PC-9 (cell line): Measurements from ENCODE around the gene MAP1LC3B2. TPM values are rescaled to one million over a fixed set of nuclear protein-coding genes. Genes with fewer than 3 reads are reported as not detected.
A peak's percentile ranks its signal among the peaks of the same experiment; 100 is the strongest.

ENCODE experiments used
- BruUV-seq: library from RNA; stranded (reverse); fragments of 400-500 nt; replicated peaks from 2 replicates; lab custom pipeline; 2021; lab: Mats Ljungman, UMichigan
- CTCF ChIA-PET: fragments of 300-600 bp; sonication (Branson Sonifier 250); formaldehyde crosslinking; loops from one replicate; lab custom pipeline; 2022; ENCODE audit warnings: antibody characterized with exemption; lab: Charles Lee
- POLR2A ChIA-PET: fragments of 300-600 bp; sonication (Branson Sonifier 250); formaldehyde crosslinking; loops from one replicate; lab custom pipeline; 2022; ENCODE audit warnings: antibody characterized with exemption; ENCODE audit not compliant: unreplicated experiment; lab: Charles Lee
- DNase-seq, 2 experiments: peaks; one replicate each; pipeline versions ENCODE4 v3.0.0 to v3.0.0-alpha.2; 2015 to 2022; ENCODE audit warnings: mixed read lengths in 1 of 2
- H2AFZ ChIP-seq: fragments of 200-600 bp; sonication (generic); 2 replicates; pipeline ENCODE4 v1.8.1; 2017; ENCODE audit warnings: antibody characterized with exemption
- H3F3A ChIP-seq: fragments of 200-600 bp; sonication (generic); 2 replicates; pipeline ENCODE4 v1.8.1; 2017; ENCODE audit warnings: antibody characterized with exemption, mild to moderate bottlenecking, low read depth; ENCODE audit not compliant: insufficient read depth
- H3K27ac ChIP-seq: fragments of 200-600 bp; sonication (generic); 2 replicates; pipeline ENCODE4 v1.6.1; 2016; ENCODE audit warnings: mixed run types
- H3K27me3 ChIP-seq: fragments of 200-600 bp; sonication (generic); 2 replicates; pipeline ENCODE4 v1.6.1; 2016; ENCODE audit warnings: low read depth, mixed run types; ENCODE audit not compliant: insufficient read depth
- H3K36me3 ChIP-seq: fragments of 200-600 bp; sonication (generic); 2 replicates; pipeline ENCODE4 v1.6.1; 2016; ENCODE audit warnings: low read depth, mixed run types
- H3K4me1 ChIP-seq: fragments of 200-600 bp; sonication (generic); replicated peaks from 2 replicates; pipeline ENCODE4 v1.6.1; 2016; ENCODE audit warnings: mixed run types; ENCODE audit not compliant: insufficient read depth
- H3K4me2 ChIP-seq: fragments of 200-600 bp; sonication (generic); 2 replicates; pipeline ENCODE4 v1.6.1; 2017; ENCODE audit warnings: mixed run types
- H3K4me3 ChIP-seq: fragments of 200-600 bp; sonication (generic); 2 replicates; pipeline ENCODE4 v1.6.1; 2016; ENCODE audit warnings: mixed run types
- H3K79me2 ChIP-seq: fragments of 200-600 bp; sonication (generic); 2 replicates; pipeline ENCODE4 v1.6.1; 2017; ENCODE audit warnings: low read depth, mixed run types
- H3K9me2 ChIP-seq: fragments of 200-600 bp; sonication (generic); 2 replicates; pipeline ENCODE4 v1.8.1; 2017; ENCODE audit warnings: mild to moderate bottlenecking; ENCODE audit not compliant: insufficient read depth
- H3K9me3 ChIP-seq: fragments of 200-600 bp; sonication (generic); 2 replicates; pipeline ENCODE4 v1.8.1; 2016; ENCODE audit warnings: low read depth; ENCODE audit not compliant: insufficient read depth
- H4K20me1 ChIP-seq: fragments of 200-600 bp; sonication (generic); 2 replicates; pipeline ENCODE4 v1.8.1; 2017; ENCODE audit not compliant: insufficient read depth
- CTCF ChIP-seq: fragments of 200-600 bp; sonication (generic); conservative IDR thresholded peaks from 2 replicates; pipeline ENCODE4 v1.6.1; 2017; ENCODE audit warnings: mixed run types, antibody characterized with exemption, mild to moderate bottlenecking, moderate library complexity
- EZH2 ChIP-seq: fragments of 200-600 bp; sonication (generic); IDR thresholded peaks from 2 replicates; pipeline ENCODE4 v1.8.0; 2017; ENCODE audit warnings: antibody characterized with exemption, low read depth
- intact Hi-C: fragments of 100-400 bp; cut with micrococcal nuclease; formaldehyde crosslinking; loops from one replicate; pipeline ENCODE4 v1.10.0; 2022; ENCODE audit not compliant: unreplicated experiment
- total RNA-seq: library from RNA; stranded (reverse); gene quantifications from 2 replicates; pipeline ENCODE4 v1.2.3, GENCODE V29; 2021

The MAP1LC3B2 gene
- total RNA-seq, 1 experiment from 2014 or later, result 1.4 TPM

- TF ChIP-seq EZH2 (no peak), CTCF (no peak)
- no peaks in the 10 kb centered on the region for H3K27me3 ChIP-seq
- DNase-seq, result peak in 1 of 2 experiments; percentile 56
- intact Hi-C loops, result no loop called here
- peaks cover 11% of the 10 kb centered on the region; the same call in 1 of the 2 replicates for H3F3A ChIP-seq
- ChIA-PET CTCF (interaction anchor here (0.8 kb wide), 1 partner anchor 533 kb away, joined by 5 read pairs; no protein-coding TSS in a partner anchor), POLR2A (no interaction called here)
- no peaks in the 10 kb centered on the region for H3K9me3 ChIP-seq
- no peak overlapping the region for H3K4me3 ChIP-seq
- no TSS peak for BruUV-seq
- no peak overlapping the region for H3K27ac ChIP-seq
- no peak overlapping the region for H2AFZ ChIP-seq
- peaks cover 11% of the 10 kb centered on the region for H3K4me1 ChIP-seq
- H3K9me2 ChIP-seq, result no peaks in the 10 kb centered on the region
- no peaks in the 10 kb centered on the region for H4K20me1 ChIP-seq
- H3K36me3 ChIP-seq, result no peaks in the 10 kb centered on the region
- H3K4me2 ChIP-seq, result no peak overlapping the region
- H3K79me2 ChIP-seq, result no peaks in the 10 kb centered on the region
Measured at GRCh38 chr12:116520801-116521471, 38.2 kb upstream of the MAP1LC3B2 start.

- Histone ChIP-seq H3K27ac (no peak overlapping the region), H2AFZ (no peak overlapping the region), H3K79me2 (no peaks in the 10 kb centered on the region), H4K20me1 (no peaks in the 10 kb centered on the region), H3K9me3 (peaks cover 4% of the 10 kb centered on the region; the same call in 1 of the 2 replicates), H3K4me1 (peaks cover 35% of the 10 kb centered on the region), H3F3A (peaks cover 19% of the 10 kb centered on the region; the same call in 1 of the 2 replicates), H3K9me2 (no peaks in the 10 kb centered on the region), H3K4me2 (no peak overlapping the region), H3K27me3 (no peaks in the 10 kb centered on the region), H3K36me3 (no peaks in the 10 kb centered on the region), H3K4me3 (no peak overlapping the region)
- TF ChIP-seq CTCF (no peak), EZH2 (no peak)
- POLR2A ChIA-PET, result no interaction called here
- BruUV-seq, result no TSS peak
- DNase-seq, result no peak
- intact Hi-C loops, result no loop called here
- CTCF ChIA-PET, result interaction anchor here (0.6 to 0.7 kb wide), 2 partner anchors 77 to 89 kb away, joined by 3 to 4 read pairs; no protein-coding TSS in a partner anchor
Measured at GRCh38 chr12:116524311-116524710, 34.9 kb upstream of the MAP1LC3B2 start.

- TF ChIP-seq EZH2 (no peak), CTCF (no peak)
- Histone ChIP-seq H3K4me1 (peaks cover 40% of the 10 kb centered on the region), H2AFZ (no peak overlapping the region)
Measured at GRCh38 chr12:116524964-116525379, 34.2 kb upstream of the MAP1LC3B2 start.

More at GRCh38 chr12:116524964-116525379, 34.2 kb upstream of the MAP1LC3B2 start:
- intact Hi-C loops, result loop anchor here (1.0 to 5.0 kb wide), 2 partner anchors 34 to 67 kb away; partner anchors contain the start of gene MAP1LC3B2
- ChIA-PET CTCF (no interaction called here), POLR2A (no interaction called here)
- Histone ChIP-seq H3F3A (peaks cover 23% of the 10 kb centered on the region; the same call in 1 of the 2 replicates), H3K4me2 (peak overlapping the region; percentile 56), H3K9me3 (peaks cover 4% of the 10 kb centered on the region; the same call in 1 of the 2 replicates), H4K20me1 (no peaks in the 10 kb centered on the region), H3K9me2 (no peaks in the 10 kb centered on the region), H3K27me3 (no peaks in the 10 kb centered on the region), H3K36me3 (no peaks in the 10 kb centered on the region), H3K4me3 (no peak overlapping the region), H3K27ac (no peak overlapping the region), H3K79me2 (no peaks in the 10 kb centered on the region)
- no peak for DNase-seq
- BruUV-seq, result no TSS peak
